H1 (cell line): ENCODE results near the gene UMPS. TPM values are rescaled to one million over a fixed set of nuclear protein-coding genes. Genes with fewer than 3 reads are reported as not detected.

Experiments
- HDAC6 ChIP-seq: IDR thresholded peaks from one replicate; pipeline ENCODE4 v1.7.1; 2012; ENCODE audit warnings: low read depth, mild to moderate bottlenecking, inconsistent platforms, low read length, moderate library complexity
- NANOG ChIP-seq: IDR thresholded peaks from 2 replicates; pipeline ENCODE4 v1.6.1; 2011; ENCODE audit warnings: low read length, low read depth, mild to moderate bottlenecking, inconsistent platforms; ENCODE audit not compliant: insufficient read depth, poor library complexity, severe bottlenecking
- SP2 ChIP-seq: IDR thresholded peaks from 2 replicates; pipeline ENCODE4 v1.6.1; 2012; ENCODE audit warnings: mild to moderate bottlenecking, low read length, inconsistent platforms
- polyA plus RNA-seq, 7 experiments: library from polyadenylated mRNA; depleted of rRNA in 3 of 7; stranded (reverse) in 5 of 7; unstranded in 2 of 7; fragments of >200 nt in 5 of 7; fragments of 200-250 nt in 2 of 7; gene quantifications; 1 replicate in 5 of 7; 2 replicates in 1 of 7; 4 replicates in 1 of 7; pipeline versions ENCODE4 v1.2.1 to v1.2.3, GENCODE V29; 2011 to 2013; ENCODE audit warnings: missing spikeins in 2 of 7, mixed read lengths in 2 of 7
- total RNA-seq: library from RNA; stranded (reverse); fragmentation: NEBNext Ultra II Directional; extraction: Animal tissue kit (Norgen Biotek cat#: 25700); gene quantifications from 2 replicates; pipeline ENCODE4 v1.2.1, GENCODE V29; 2021

The UMPS gene
- total and polyA plus RNA-seq, 2 of the 8 experiments (the other 6 are each of a cell fraction or from before 2014, with no cell fraction given) = 32.8 to 59.0 TPM

DNA sequence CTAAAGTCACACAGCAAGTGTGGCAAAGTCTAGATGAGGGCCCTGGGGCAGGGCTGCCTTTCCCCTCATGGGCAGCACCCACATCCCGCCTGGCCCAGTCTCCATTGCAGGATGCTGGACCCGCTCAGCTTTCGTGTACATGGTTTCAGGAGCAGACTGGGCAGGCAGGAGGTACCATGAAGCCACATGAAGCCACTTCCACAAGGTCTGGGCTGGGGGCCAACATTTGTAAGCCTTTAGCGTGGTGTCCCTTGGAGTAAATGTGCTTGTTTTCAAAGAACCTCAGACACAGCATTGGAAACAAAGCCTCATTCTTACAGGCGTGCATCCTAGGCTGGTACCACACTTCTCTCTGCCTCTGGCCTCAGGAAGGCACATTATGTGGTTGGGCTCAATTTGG is 34.5 kb downstream of the UMPS start (continued):
- TF ChIP-seq HDAC6 = no peak
- no peak for TF ChIP-seq SP2
- TF ChIP-seq NANOG = no peak
